Sigmoid colon (tissue), 7 donors: ENCODE results near the gene TEX52. TPM values are rescaled to one million over a fixed set of nuclear protein-coding genes. Genes with fewer than 3 reads are reported as not detected.

Source experiments
- DNase-seq: peaks from one replicate; pipeline ENCODE4 v3.0.0-alpha.2; 2019
- H3K27ac ChIP-seq, 4 donors: fragments of 200-600 bp; sonication (generic); one replicate each; pipeline ENCODE4 v1.5.1; 2016 to 2019; ENCODE audit warnings: mild to moderate bottlenecking in 1 of 4
- H3K27me3 ChIP-seq, 3 donors: fragments of 200-600 bp; sonication (generic); one replicate each; pipeline ENCODE4 v1.5.1; 2019; ENCODE audit warnings: mild to moderate bottlenecking in 1 of 3
- H3K36me3 ChIP-seq, 4 donors: fragments of 200-600 bp; sonication (generic); one replicate each; pipeline ENCODE4 v1.5.1; 2016 to 2019
- H3K4me1 ChIP-seq, 4 donors: fragments of 200-600 bp; sonication (generic); one replicate each; pipeline ENCODE4 v1.5.1; 2017 to 2019
- H3K4me3 ChIP-seq, 4 donors: fragments of 200-600 bp; sonication (generic); one replicate each; pipeline ENCODE4 v1.5.1; 2017 to 2019; ENCODE audit warnings: mild to moderate bottlenecking in 2 of 4, moderate library complexity in 1 of 4
- H3K9me3 ChIP-seq, 4 donors: fragments of 200-600 bp in 3 of 4; sonication (generic) in 3 of 4; one replicate each; pipeline versions ENCODE4 v1.5.1 to v1.6.1; 2013 to 2019
- CTCF ChIP-seq, 4 experiments: fragments of 450-650 bp in 3 of 4; fragments of 200-600 bp in 1 of 4; IDR thresholded peaks; one replicate each; pipeline ENCODE4 v1.5.1; 2016 to 2019; ENCODE audit warnings: antibody characterized with exemption in 4 of 4, mild to moderate bottlenecking in 3 of 4, moderate library complexity in 2 of 4
- EP300 ChIP-seq, 4 donors: sonication (generic); formaldehyde crosslinking; IDR thresholded peaks; one replicate each; pipeline ENCODE4 v1.6.1; 2017; ENCODE audit warnings: antibody characterized with exemption in 4 of 4
- POLR2A ChIP-seq, 2 donors: fragments of 450-650 bp; IDR thresholded peaks; one replicate each; pipeline ENCODE4 v1.6.1; 2016; ENCODE audit warnings: antibody characterized with exemption in 2 of 2, mild to moderate bottlenecking in 2 of 2, moderate library complexity in 2 of 2
- POLR2AphosphoS5 ChIP-seq, 4 donors: sonication (generic); formaldehyde crosslinking; IDR thresholded peaks; one replicate each; pipeline ENCODE4 v1.6.1; 2017; ENCODE audit warnings: antibody characterized with exemption in 4 of 4
- WGBS, 2 donors: extraction: QIAGEN DNeasy Blood & Tissue Kit; methylation state at CpG; one replicate each; pipeline ENCODE4 v1.1.7; 2013; 5-methylcytosine and 5-hydroxymethylcytosine counted together
- intact Hi-C: fragments of 100-400 bp; cut with DNase I; formaldehyde crosslinking; loops from one replicate; pipeline ENCODE4 v1.15.1; 2023
- polyA plus RNA-seq, 3 donors: library from polyadenylated mRNA; stranded (reverse); fragments of 200-250 nt; gene quantifications; one replicate each; pipeline ENCODE4 v1.2.3, GENCODE V29; 2013
- total RNA-seq, 4 donors: library from RNA; depleted of rRNA; stranded (reverse); fragments of >200 nt; gene quantifications; one replicate each; pipeline ENCODE4 v1.1.0, GENCODE V29; 2016
- donor health status: healthy with polysubstance abuse.
- donor health status: Bipolar disorder and iron deficiency.
- donor health status: healthy.

TEX52 gene
- total RNA-seq (not detected), polyA plus RNA-seq (not detected)

DNA sequence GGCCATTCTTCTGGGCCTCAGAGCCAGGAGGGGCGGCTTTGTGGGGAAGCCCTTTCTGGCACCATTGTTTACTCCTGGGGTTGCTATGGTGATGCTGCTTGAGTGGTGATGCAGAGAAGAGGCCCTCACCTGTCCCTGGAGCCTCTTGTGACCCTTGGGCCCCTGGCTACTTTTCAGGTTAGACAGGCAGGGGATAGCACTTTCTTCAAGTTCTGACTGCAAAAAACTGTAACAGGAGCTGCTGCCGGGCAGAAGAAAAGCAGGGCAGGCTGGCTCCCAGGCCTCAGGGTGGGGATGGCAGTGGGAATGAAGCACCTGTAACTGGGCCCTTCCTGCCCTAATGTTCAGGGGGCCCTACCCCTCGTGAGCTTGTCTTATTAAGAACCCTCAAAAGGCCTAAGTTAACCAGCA lies at the start of gene TEX52:
TSS of gene TEX52 (minus strand) at position 19 of the 411 bp plus-strand sequence. CDS start at position 6, 13 bp downstream.
- peaks cover 0 to 5% (median 0%) of the 10 kb centered on the region in 4 donors for H3K4me1 ChIP-seq
- H3K9me3 ChIP-seq, result no peaks in the 10 kb centered on the region
- H3K4me3 ChIP-seq, result no peak within 1 kb of the TSS
- no peak for TF ChIP-seq POLR2A (IDR thresholded peaks at IDR 0.05)
- no peak for TF ChIP-seq POLR2AphosphoS5 (IDR thresholded peaks at IDR 0.05)
- no peak for TF ChIP-seq CTCF (IDR thresholded peaks at IDR 0.05)
- TF ChIP-seq EP300 (IDR thresholded peaks at IDR 0.05), result no peak
- intact Hi-C loops, result no loop called here
- H3K27ac ChIP-seq, result no peak within 1 kb of the TSS
- no peak for DNase-seq
- 84 to 90% methylated on average over 3 of the region's 3 CpGs for WGBS, 2 donors
- H3K36me3 ChIP-seq, result no peaks in the 10 kb centered on the region
- H3K27me3 ChIP-seq, result no peaks in the 10 kb centered on the region

- Histone ChIP-seq H3K36me3 (peaks cover 0 to 5% (median 0%) of the 10 kb centered on the region in 4 donors), H3K4me3 (no peak overlapping the region), H3K4me1 (peaks cover 0 to 16% (median 11%) of the 10 kb centered on the region in 4 donors), H3K9me3 (no peaks in the 10 kb centered on the region), H3K27me3 (no peaks in the 10 kb centered on the region), H3K27ac (no peak overlapping the region)
- 96 to 98% methylated on average over 2 of the region's 2 CpGs for WGBS, 2 donors
- intact Hi-C loops, result no loop called here
- peak; percentile 35 for DNase-seq
- TF ChIP-seq CTCF (IDR thresholded peaks at IDR 0.05) (no peak), POLR2AphosphoS5 (IDR thresholded peaks at IDR 0.05) (no peak)
Measured at GRCh38 chr12:2904260-2904659, 47.4 kb upstream of the TEX52 start.

DNA sequence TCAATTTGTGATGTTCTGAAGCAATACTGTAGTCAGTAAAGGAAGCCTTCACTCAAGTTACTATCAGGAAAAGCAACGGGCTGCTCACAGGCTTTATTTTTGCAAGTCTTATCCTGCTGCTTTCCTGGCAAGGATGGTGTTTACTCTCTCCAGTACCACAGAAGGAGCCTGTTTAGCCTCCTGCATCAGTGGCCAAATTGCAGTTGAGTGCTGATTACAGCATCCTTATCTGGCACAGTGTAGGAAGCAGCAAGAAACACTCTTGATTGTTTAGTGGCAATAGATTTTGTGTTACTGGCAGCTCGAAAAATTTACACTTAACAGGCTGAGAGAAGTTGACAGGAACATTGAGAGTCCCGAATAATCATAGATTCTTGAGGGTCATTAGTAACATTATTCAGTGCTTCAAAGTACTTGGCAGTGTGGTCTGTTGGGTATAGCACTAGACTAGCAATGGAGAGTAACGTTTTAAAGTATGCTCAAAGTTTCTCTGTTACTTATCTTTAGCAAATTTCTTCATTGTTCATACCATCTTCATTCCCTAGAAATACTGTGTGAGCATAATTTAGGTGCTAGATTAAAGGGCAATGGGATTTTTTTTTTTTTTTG lies 45.5 kb upstream of the TEX52 start:
- TF ChIP-seq POLR2AphosphoS5 (IDR thresholded peaks at IDR 0.05), result peak in 2 of 4 donors; percentile 44 to 60
- TF ChIP-seq EP300 (IDR thresholded peaks at IDR 0.05), result no peak
- no peak for TF ChIP-seq CTCF (IDR thresholded peaks at IDR 0.05)
- TF ChIP-seq POLR2A (IDR thresholded peaks at IDR 0.05), result no peak
- intact Hi-C loops, result no loop called here
- Histone ChIP-seq H3K27ac (peak overlapping the region in 1 of 4 donors; percentile 31), H3K36me3 (no peaks in the 10 kb centered on the region), H3K4me1 (peaks cover 0 to 16% (median 11%) of the 10 kb centered on the region in 4 donors), H3K27me3 (no peaks in the 10 kb centered on the region), H3K9me3 (no peaks in the 10 kb centered on the region), H3K4me3 (no peak overlapping the region)
- DNase-seq, result peak; percentile 72
- WGBS, 2 donors, result 56 to 61% methylated on average over 4 of the region's 4 CpGs

- no peak for DNase-seq
- Histone ChIP-seq H3K9me3 (no peaks in the 10 kb centered on the region), H3K4me1 (peaks cover 0 to 30% (median 23%) of the 10 kb centered on the region in 4 donors), H3K36me3 (no peaks in the 10 kb centered on the region), H3K4me3 (no peak overlapping the region), H3K27me3 (no peaks in the 10 kb centered on the region), H3K27ac (no peak overlapping the region)
- intact Hi-C loops, result no loop called here
- WGBS, 2 donors, result 93 to 96% methylated on average over 8 of the region's 8 CpGs
- TF ChIP-seq POLR2AphosphoS5 (IDR thresholded peaks at IDR 0.05), result no peak
- TF ChIP-seq EP300 (IDR thresholded peaks at IDR 0.05), result no peak
- no peak for TF ChIP-seq POLR2A (IDR thresholded peaks at IDR 0.05)
- no peak for TF ChIP-seq CTCF (IDR thresholded peaks at IDR 0.05)
Measured at GRCh38 chr12:2900642-2901041, 43.8 kb upstream of the TEX52 start.

- intact Hi-C loops, result no loop called here
- peak; percentile 11 for DNase-seq
- no peaks in the 10 kb centered on the region for H3K9me3 ChIP-seq
- no peaks in the 10 kb centered on the region for H3K36me3 ChIP-seq
- H3K27ac ChIP-seq, result no peak overlapping the region
- H3K4me1 ChIP-seq, result peaks cover 0 to 57% (median 43%) of the 10 kb centered on the region in 4 donors
- no peak overlapping the region for H3K4me3 ChIP-seq
- WGBS, 2 donors, result 96% methylated on average over 5 of the region's 5 CpGs
- no peaks in the 10 kb centered on the region for H3K27me3 ChIP-seq
- TF ChIP-seq EP300 (IDR thresholded peaks at IDR 0.05) (no peak), POLR2AphosphoS5 (IDR thresholded peaks at IDR 0.05) (no peak), POLR2A (IDR thresholded peaks at IDR 0.05) (no peak), CTCF (IDR thresholded peaks at IDR 0.05) (no peak)
Measured at GRCh38 chr12:2897418-2897817, 40.6 kb upstream of the TEX52 start.
